PFSK-1 (cell line): ENCODE results near the gene DAB2.

Experiments used
- FOXP2 ChIP-seq: optimal IDR thresholded peaks from 2 replicates; pipeline ENCODE3; 2011; ENCODE audit warnings: borderline replicate concordance, control low read depth, inconsistent platforms; ENCODE audit not compliant: insufficient read depth; ENCODE audit errors: extremely low read length, extremely low read depth
- POLR2AphosphoS5 ChIP-seq: IDR thresholded peaks from 2 replicates; pipeline ENCODE4 v1.6.1; 2012; ENCODE audit warnings: low read depth, mild to moderate bottlenecking, control low read depth, low read length, moderate library complexity
- REST ChIP-seq, 2 experiments: IDR thresholded peaks; 2 replicates each; pipeline versions ENCODE4 v1.6.1 to v1.8.0; 2011 to 2012; ENCODE audit warnings: low read depth in 2 of 2, low read length in 2 of 2, control low read depth in 1 of 2, inconsistent platforms in 1 of 2, mild to moderate bottlenecking in 1 of 2, moderate library complexity in 1 of 2; ENCODE audit not compliant: insufficient read depth in 1 of 2
- SIN3A ChIP-seq: IDR thresholded peaks from 2 replicates; pipeline ENCODE4 v1.6.1; 2012; ENCODE audit warnings: mild to moderate bottlenecking, low read length, moderate library complexity, borderline replicate concordance; ENCODE audit not compliant: insufficient read depth
- TAF1 ChIP-seq: IDR thresholded peaks from 2 replicates; pipeline ENCODE4 v1.6.1; 2012; ENCODE audit warnings: low read length, control low read depth, borderline replicate concordance; ENCODE audit not compliant: insufficient read depth

Gene DAB2

GRCh38 chr5:39450487-39450886 lies 25.7 kb upstream of the DAB2 start:
- TF ChIP-seq SIN3A (no peak), TAF1 (no peak), REST (IDR thresholded peaks at IDR 0.05; ENCODE audit: insufficient read depth in 1 of 2, low read depth in 2 of 2, low read length in 2 of 2) (no peak), FOXP2 (no peak), POLR2AphosphoS5 (no peak)

GRCh38 chr5:39449591-39449990 lies 24.8 kb upstream of the DAB2 start:
- TF ChIP-seq REST (IDR thresholded peaks at IDR 0.05; ENCODE audit: insufficient read depth in 1 of 2, low read depth in 2 of 2, low read length in 2 of 2) (no peak), SIN3A (no peak), TAF1 (no peak), FOXP2 (no peak), POLR2AphosphoS5 (no peak)

GRCh38 chr5:39448506-39449128 lies 23.8 kb upstream of the DAB2 start:
- TF ChIP-seq POLR2AphosphoS5, result no peak
- TF ChIP-seq TAF1, result no peak

- TF ChIP-seq REST (IDR thresholded peaks at IDR 0.05; ENCODE audit: insufficient read depth in 1 of 2, low read depth in 2 of 2, low read length in 2 of 2), result no peak
Observed at GRCh38 chr5:39447968-39448367, 23.2 kb upstream of the DAB2 start.

- TF ChIP-seq REST (IDR thresholded peaks at IDR 0.05; ENCODE audit: insufficient read depth in 1 of 2, low read depth in 2 of 2, low read length in 2 of 2) (no peak), TAF1 (no peak), FOXP2 (no peak), SIN3A (no peak), POLR2AphosphoS5 (no peak)
Observed at GRCh38 chr5:39447059-39447458, 22.3 kb upstream of the DAB2 start.

GRCh38 chr5:39446231-39446630 lies 21.5 kb upstream of the DAB2 start:
- TF ChIP-seq POLR2AphosphoS5 (no peak), FOXP2 (no peak), TAF1 (no peak), SIN3A (no peak), REST (IDR thresholded peaks at IDR 0.05; ENCODE audit: insufficient read depth in 1 of 2, low read depth in 2 of 2, low read length in 2 of 2) (no peak)
